ENCODE data around the gene UNC13D. TPM values are rescaled to one million over a fixed set of nuclear protein-coding genes. Genes with fewer than 3 reads are reported as not detected.

UNC13D gene
- total and polyA plus RNA-seq, 9 of the 15 experiments (the other 6 are each of a cell fraction or from before 2014, with no cell fraction given): 0.86 to 244 (median 69.2) TPM

- no peak for TF ChIP-seq NFIX (CRISPR knock-in tag; IDR thresholded peaks at IDR 0.05; ENCODE audit: low read depth)
- peak; percentile 57; the same call in 1 of the 2 replicates for TF ChIP-seq ZNF175 (CRISPR knock-in tag; IDR thresholded peaks at IDR 0.05; ENCODE audit: low read depth)
- TF ChIP-seq ELF1 (tag; IDR thresholded peaks at IDR 0.05): no peak
- no peak for TF ChIP-seq PURB (CRISPR knock-in tag; IDR thresholded peaks at IDR 0.05; ENCODE audit: low read depth)
- no peak for TF ChIP-seq THRA (IDR thresholded peaks at IDR 0.05)
- TF ChIP-seq ATF1 (CRISPR knock-in tag; IDR thresholded peaks at IDR 0.05): no peak
- TF ChIP-seq ATF1 (tag; IDR thresholded peaks at IDR 0.05): no peak
- TF ChIP-seq ZNF644 (tag; IDR thresholded peaks at IDR 0.05; ENCODE audit: low read depth): 0 out of 2 replicates have a peak, but pooled peaks have one; percentile 55
- TF ChIP-seq SMC3 (conservative IDR thresholded peaks at IDR 0.05; ENCODE audit: insufficient read depth, low read depth, low read length): no peak
- no peak for TF ChIP-seq ZSCAN32 (CRISPR knock-in tag; IDR thresholded peaks at IDR 0.05)
- no peak for TF ChIP-seq ZNF444 (CRISPR knock-in tag; IDR thresholded peaks at IDR 0.05)
- peak in 1 of 2 experiments; percentile 33; a peak in 1 of 4 replicates for TF ChIP-seq MAZ (CRISPR knock-in tag; conservative IDR thresholded peaks at IDR 0.05 in 1 of 2, IDR thresholded peaks at IDR 0.05 in 1 of 2)
- no peak for TF ChIP-seq KDM1A (IDR thresholded peaks at IDR 0.05)
- no peak for TF ChIP-seq ZKSCAN3 (CRISPR knock-in tag; IDR thresholded peaks at IDR 0.05)
- peak; percentile 97 for TF ChIP-seq ZNF239 (CRISPR knock-in tag; IDR thresholded peaks at IDR 0.05)
- TF ChIP-seq U2AF1 (optimal IDR thresholded peaks at IDR 0.05; ENCODE audit: low read depth, low read length): no peak
- TF ChIP-seq SMARCA5 (IDR thresholded peaks at IDR 0.05): no peak
- TF ChIP-seq TAF1 (IDR thresholded peaks at IDR 0.05; ENCODE audit: control insufficient read depth, extremely low read depth, insufficient read depth, low read length, severe bottlenecking): no peak
- TF ChIP-seq PCBP1 (IDR thresholded peaks at IDR 0.05; ENCODE audit: low read depth, low read length, poor library complexity, severe bottlenecking): no peak
- no peak for TF ChIP-seq SLC30A9 (CRISPR knock-in tag; IDR thresholded peaks at IDR 0.05)
- TF ChIP-seq ELF4 (CRISPR knock-in tag; IDR thresholded peaks at IDR 0.05): peak; percentile 78; the same call in 1 of the 2 replicates
- TF ChIP-seq HBP1 (CRISPR knock-in tag; IDR thresholded peaks at IDR 0.05): 0 out of 2 replicates have a peak, but pooled peaks have one; percentile 19
- TF ChIP-seq POLR2G (IDR thresholded peaks at IDR 0.05; ENCODE audit: low read depth, low read length): no peak
Observed at GRCh38 chr17:75808905-75809621, 35.1 kb downstream of the UNC13D start (continued).
